GM12878 (cell line): ENCODE results near the gene PPP2R1B. TPM values are rescaled to one million over a fixed set of nuclear protein-coding genes. Genes with fewer than 3 reads are reported as not detected.
A peak's percentile ranks its signal among the peaks of the same experiment; 100 is the strongest.

Experiments used
- ATAC-seq: fragments of 200-7000 bp; cut with Tn5 transposase; 3 replicates; pipeline ENCODE4 v1.9.1; 2020; ENCODE audit warnings: mild to moderate bottlenecking, moderate library complexity
- BruUV-seq: library from RNA; stranded (reverse); fragments of 400-500 nt; replicated peaks from 2 replicates; lab custom pipeline; 2021; lab: Mats Ljungman, UMichigan
- CTCF ChIA-PET: fragments of 300-600 bp; sonication (Branson Sonifier 250); formaldehyde crosslinking; extraction: SDS; loops from one replicate; lab custom pipeline; 2021; ENCODE audit warnings: inconsistent platforms; lab: Yijun Ruan, JAX
- POLR2A ChIA-PET: fragments of 350-600 bp; formaldehyde crosslinking; extraction: SDS; loops from one replicate; lab custom pipeline; 2021; ENCODE audit warnings: inconsistent platforms; lab: Charles Lee
- RAD21 ChIA-PET: fragments of 300-600 bp; sonication (Branson Sonifier 250); formaldehyde crosslinking; loops from one replicate; lab custom pipeline; 2023; ENCODE audit warnings: antibody characterized with exemption; ENCODE audit not compliant: unreplicated experiment; lab: Charles Lee
- SMC1A ChIA-PET: fragments of 300-600 bp; sonication (Branson Sonifier 250); formaldehyde crosslinking; loops from one replicate; lab custom pipeline; 2023; ENCODE audit not compliant: unreplicated experiment, uncharacterized antibody; lab: Charles Lee
- DNase-seq: peaks from one replicate; pipeline ENCODE4 v3.0.0-alpha.2; 2011; ENCODE audit warnings: low read depth, low spot score
- FAIRE-seq: peaks from 3 replicates; lab custom pipeline; 2011; peaks lifted over from hg19 to GRCh38; lab: Jason Lieb, UNC
- H2AFZ ChIP-seq: 2 replicates; pipeline ENCODE4 v1.6.0; 2011; ENCODE audit warnings: low read depth, low read length, control low read depth; ENCODE audit not compliant: control insufficient read depth
- H3K27ac ChIP-seq: 2 replicates; pipeline ENCODE4 v1.5.1; 2011; ENCODE audit warnings: control low read depth; ENCODE audit not compliant: control insufficient read depth, insufficient read depth
- H3K27me3 ChIP-seq, 2 experiments: replicated peaks in 1 of 2; 2 replicates each; pipeline versions ENCODE4 v1.6.0 to v1.6.1; 2011; ENCODE audit warnings: low read length in 1 of 2; ENCODE audit not compliant: control insufficient read depth in 2 of 2, insufficient read depth in 2 of 2
- H3K36me3 ChIP-seq, 2 experiments: 2 replicates each; pipeline ENCODE4 v1.5.1; 2011; ENCODE audit warnings: low read length in 1 of 2; ENCODE audit not compliant: control insufficient read depth in 2 of 2, insufficient read depth in 2 of 2
- H3K4me1 ChIP-seq: 2 replicates; pipeline ENCODE4 v1.6.1; 2011; ENCODE audit warnings: mild to moderate bottlenecking, low read length, moderate library complexity, mixed read lengths; ENCODE audit not compliant: control insufficient read depth, insufficient read depth
- H3K4me2 ChIP-seq: 2 replicates; pipeline ENCODE4 v1.6.0; 2011; ENCODE audit warnings: control low read depth; ENCODE audit not compliant: control insufficient read depth, insufficient read depth
- H3K4me3 ChIP-seq: fragments of 200-600 bp; sonication (generic); 2 replicates; pipeline ENCODE4 v1.5.1; 2016
- H3K79me2 ChIP-seq: 2 replicates; pipeline ENCODE4 v1.6.0; 2011; ENCODE audit warnings: low read length; ENCODE audit not compliant: control insufficient read depth, insufficient read depth
- H3K9ac ChIP-seq: 2 replicates; pipeline ENCODE4 v1.8.0; 2011; ENCODE audit warnings: low read length, control low read depth, mixed read lengths; ENCODE audit not compliant: control insufficient read depth, insufficient read depth
- H3K9me3 ChIP-seq: replicated peaks from 3 replicates; pipeline ENCODE4 v1.5.1; 2011; ENCODE audit warnings: mild to moderate bottlenecking, low read length; ENCODE audit not compliant: control insufficient read depth, insufficient read depth
- H4K20me1 ChIP-seq: 2 replicates; pipeline ENCODE4 v1.6.0; 2011; ENCODE audit not compliant: control insufficient read depth, insufficient read depth
- ETV6 ChIP-seq, 2 experiments: fragments of 450-650 bp in 1 of 2; IDR thresholded peaks in 1 of 2; conservative IDR thresholded peaks in 1 of 2; 2 replicates each; pipeline ENCODE4 v1.6.1; 2014; ENCODE audit warnings: antibody characterized with exemption in 1 of 2, borderline replicate concordance in 1 of 2, low read depth in 1 of 2, mild to moderate bottlenecking in 1 of 2, moderate library complexity in 1 of 2
- KLF5 ChIP-seq: fragments of 450-650 bp; IDR thresholded peaks from 2 replicates; pipeline ENCODE4 v1.6.1; 2014; ENCODE audit warnings: mild to moderate bottlenecking; ENCODE audit not compliant: partially characterized antibody
- PAX5 ChIP-seq: IDR thresholded peaks from 2 replicates; pipeline ENCODE4 v1.6.1; 2011; ENCODE audit warnings: low read depth, low read length, borderline replicate concordance
- POLR2A ChIP-seq: IDR thresholded peaks from 2 replicates; pipeline ENCODE4 v1.6.1; 2011; ENCODE audit warnings: low read depth, mild to moderate bottlenecking, low read length
- POU2F2 ChIP-seq: IDR thresholded peaks from 3 replicates; pipeline ENCODE4 v1.6.1; 2011; ENCODE audit warnings: low read depth, mild to moderate bottlenecking, low read length, borderline replicate concordance
- SUZ12 ChIP-seq: fragments of 200-600 bp; sonication (generic); IDR thresholded peaks from one replicate; pipeline ENCODE4 v1.6.1; 2018; ENCODE audit warnings: antibody characterized with exemption, mild to moderate bottlenecking; ENCODE audit not compliant: unreplicated experiment
- WGBS: methylation state at CpG from one replicate; pipeline ENCODE4 v1.1.6; 2016; ENCODE audit warnings: low lambda C conversion rate; ENCODE audit not compliant: insufficient replicate concordance, insufficient coverage; ENCODE audit errors: missing lambda C conversion rate; 5-methylcytosine and 5-hydroxymethylcytosine counted together
- in situ Hi-C: fragments of 300-500 bp; cut with MboI; formaldehyde crosslinking; loops from 9 replicates; pipeline ENCODE4 v1.14.3; 2018; ENCODE audit warnings: mixed read lengths
- intact Hi-C: fragments of 100-400 bp; cut with micrococcal nuclease; formaldehyde crosslinking; loops from one replicate; pipeline ENCODE4 v1.14.2; 2022; ENCODE audit not compliant: unreplicated experiment
- polyA plus RNA-seq, 11 experiments: library from polyadenylated mRNA; depleted of rRNA in 4 of 11; unstranded in 6 of 11; stranded (reverse) in 5 of 11; fragments of >200 nt; fragmentation: Nextera tagmentation in 4 of 11; fragmentation: Illumina TruSeq in 1 of 11; extraction: Ambion mirVana in 4 of 11; extraction: Trizol in 1 of 11; gene quantifications; 1 replicate in 1 of 11; 2 replicates in 10 of 11; pipeline versions ENCODE4 v1.2.1 to v1.2.3, GENCODE V29; 2011 to 2016; ENCODE audit warnings: inconsistent platforms in 2 of 11, missing spikeins in 2 of 11, low read depth in 1 of 11
- total RNA-seq, 4 experiments: library from RNA; depleted of rRNA in 3 of 4; stranded (reverse); fragments of >200 nt in 3 of 4; fragmentation: Illumina TruSeq in 1 of 4; extraction: Trizol in 1 of 4; gene quantifications; 2 replicates each; pipeline versions ENCODE4 v1.2.1 to v1.2.3, GENCODE V29; 2013 to 2021
- TF ChIP-seq, protein P1 (sequence below): fragments of 450-650 bp; IDR thresholded peaks from 2 replicates; pipeline ENCODE4 v1.6.1; 2016; ENCODE audit warnings: mild to moderate bottlenecking
- TF ChIP-seq, protein P2 (sequence below): fragments of 450-650 bp; conservative IDR thresholded peaks from 2 replicates; pipeline ENCODE4 v1.6.1; 2017; ENCODE audit warnings: mild to moderate bottlenecking, moderate library complexity

Gene PPP2R1B
- total and polyA plus RNA-seq, 10 of the 15 experiments (the other 5 are each of a cell fraction or from before 2014, with no cell fraction given), result 26.6 to 68.2 (median 35.7) TPM

DNA sequence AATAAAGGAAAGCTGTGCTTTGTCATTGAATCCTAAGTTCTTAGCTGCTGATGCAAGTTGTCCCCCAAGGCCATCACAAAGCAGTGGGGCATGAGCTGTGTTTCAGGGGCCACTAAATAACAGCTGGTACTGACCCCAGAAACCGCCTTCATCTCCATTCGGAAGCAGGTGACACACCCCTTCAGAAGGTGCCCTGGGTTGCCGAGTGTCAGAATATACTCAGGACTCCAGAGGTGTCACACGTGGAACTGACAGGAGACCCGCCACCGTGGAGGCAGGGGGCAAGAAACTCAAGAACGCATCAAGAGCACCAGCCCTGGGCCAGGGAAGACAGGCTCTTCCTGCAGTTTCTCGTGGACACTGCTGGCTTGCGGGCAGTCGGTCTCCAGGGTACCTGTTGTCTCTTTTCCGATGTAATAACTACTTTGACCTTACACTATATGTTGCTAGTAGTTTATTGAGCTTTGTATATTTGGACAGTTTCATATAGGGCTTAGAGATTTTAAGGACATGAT lies 41.5 kb downstream of the PPP2R1B start (continued):
- TF ChIP-seq, protein P1, sequence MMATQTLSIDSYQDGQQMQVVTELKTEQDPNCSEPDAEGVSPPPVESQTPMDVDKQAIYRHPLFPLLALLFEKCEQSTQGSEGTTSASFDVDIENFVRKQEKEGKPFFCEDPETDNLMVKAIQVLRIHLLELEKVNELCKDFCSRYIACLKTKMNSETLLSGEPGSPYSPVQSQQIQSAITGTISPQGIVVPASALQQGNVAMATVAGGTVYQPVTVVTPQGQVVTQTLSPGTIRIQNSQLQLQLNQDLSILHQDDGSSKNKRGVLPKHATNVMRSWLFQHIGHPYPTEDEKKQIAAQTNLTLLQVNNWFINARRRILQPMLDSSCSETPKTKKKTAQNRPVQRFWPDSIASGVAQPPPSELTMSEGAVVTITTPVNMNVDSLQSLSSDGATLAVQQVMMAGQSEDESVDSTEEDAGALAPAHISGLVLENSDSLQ, result no peak
- no peak for TF ChIP-seq POU2F2
- no peak for TF ChIP-seq SUZ12
- no peak for TF ChIP-seq ETV6 (conservative IDR thresholded peaks at IDR 0.05 in 1 of 2, IDR thresholded peaks at IDR 0.05 in 1 of 2; ENCODE audit: borderline replicate concordance in 1 of 2, low read depth in 1 of 2)

DNA sequence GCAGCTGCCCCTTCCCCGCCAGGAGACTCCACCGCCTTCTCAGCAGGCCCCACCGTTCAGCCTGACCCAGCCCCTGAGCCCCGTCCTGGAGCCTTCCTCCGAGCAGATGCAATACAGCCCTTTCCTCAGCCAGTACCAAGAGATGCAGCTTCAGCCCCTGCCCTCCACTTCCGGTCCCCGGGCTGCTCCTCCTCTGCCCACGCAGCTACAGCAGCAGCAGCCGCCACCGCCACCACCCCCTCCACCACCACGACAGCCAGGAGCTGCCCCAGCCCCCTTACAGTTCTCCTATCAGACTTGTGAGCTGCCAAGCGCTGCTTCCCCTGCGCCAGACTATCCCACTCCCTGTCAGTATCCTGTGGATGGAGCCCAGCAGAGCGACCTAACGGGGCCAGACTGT lies 42.6 kb downstream of the PPP2R1B start:
- Histone ChIP-seq H3K27ac (no peak overlapping the region), H4K20me1 (no peaks in the 10 kb centered on the region), H3K9me3 (no peaks in the 10 kb centered on the region), H3K9ac (no peak overlapping the region), H3K4me3 (no peak overlapping the region), H3K4me2 (no peak overlapping the region), H2AFZ (no peak overlapping the region), H3K79me2 (no peaks in the 10 kb centered on the region), H3K36me3 (peaks cover 16 to 27% of the 10 kb centered on the region in 2 experiments), H3K27me3 (no peaks in the 10 kb centered on the region), H3K4me1 (no peaks in the 10 kb centered on the region)
- no TSS peak for BruUV-seq
- CTCF ChIA-PET, result interaction anchor here (1.6 kb wide), 1 partner anchor 119 kb away, joined by 5 read pairs; no protein-coding TSS in a partner anchor
- DNase-seq, result no peak
- in situ Hi-C loops, result no loop called here
- 95% methylated on average over 13 of the region's 15 CpGs for WGBS
- intact Hi-C loops, result no loop called here
- no peak for FAIRE-seq
- POLR2A ChIA-PET, result no interaction called here
- no peak for ATAC-seq
- TF ChIP-seq POLR2A (peak; percentile 20; the same call in 1 of the 2 replicates), KLF5 (no peak), PAX5 (no peak)
- TF ChIP-seq, protein P2, sequence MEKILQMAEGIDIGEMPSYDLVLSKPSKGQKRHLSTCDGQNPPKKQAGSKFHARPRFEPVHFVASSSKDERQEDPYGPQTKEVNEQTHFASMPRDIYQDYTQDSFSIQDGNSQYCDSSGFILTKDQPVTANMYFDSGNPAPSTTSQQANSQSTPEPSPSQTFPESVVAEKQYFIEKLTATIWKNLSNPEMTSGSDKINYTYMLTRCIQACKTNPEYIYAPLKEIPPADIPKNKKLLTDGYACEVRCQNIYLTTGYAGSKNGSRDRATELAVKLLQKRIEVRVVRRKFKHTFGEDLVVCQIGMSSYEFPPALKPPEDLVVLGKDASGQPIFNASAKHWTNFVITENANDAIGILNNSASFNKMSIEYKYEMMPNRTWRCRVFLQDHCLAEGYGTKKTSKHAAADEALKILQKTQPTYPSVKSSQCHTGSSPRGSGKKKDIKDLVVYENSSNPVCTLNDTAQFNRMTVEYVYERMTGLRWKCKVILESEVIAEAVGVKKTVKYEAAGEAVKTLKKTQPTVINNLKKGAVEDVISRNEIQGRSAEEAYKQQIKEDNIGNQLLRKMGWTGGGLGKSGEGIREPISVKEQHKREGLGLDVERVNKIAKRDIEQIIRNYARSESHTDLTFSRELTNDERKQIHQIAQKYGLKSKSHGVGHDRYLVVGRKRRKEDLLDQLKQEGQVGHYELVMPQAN, result no peak
- RAD21 ChIA-PET, result interaction anchor here (1.4 kb wide), 1 partner anchor 24 kb away, joined by 4 read pairs; no protein-coding TSS in a partner anchor
- SMC1A ChIA-PET, result interaction anchor here (1.1 to 1.3 kb wide), 3 partner anchors 9 to 53 kb away, joined by 3 read pairs; no protein-coding TSS in a partner anchor
